K562 (cell line): ENCODE results near the gene ZNF77. TPM values are rescaled to one million over a fixed set of nuclear protein-coding genes. Genes with fewer than 3 reads are reported as not detected.

Source experiments
- ATF7 ChIP-seq: fragments of 450-650 bp; IDR thresholded peaks from 2 replicates; pipeline ENCODE4 v1.7.1; 2014; ENCODE audit warnings: mild to moderate bottlenecking, moderate library complexity
- BRCA1 ChIP-seq, 2 experiments: fragments of 450-650 bp in 1 of 2; sonication (generic) in 1 of 2; formaldehyde crosslinking in 1 of 2; IDR thresholded peaks; 2 replicates each; pipeline versions ENCODE4 v1.5.0 to v1.6.1; 2017 to 2020; ENCODE audit warnings: mild to moderate bottlenecking in 1 of 2, missing genetic modification reagents in 1 of 2
- FOXJ2 ChIP-seq: fragments of 200-800 bp; sonication (Bioruptor generic); IDR thresholded peaks from 2 replicates; pipeline ENCODE4 v1.6.1; 2016; ENCODE audit warnings: missing genetic modification characterization, missing compliant biosample characterization
- FOXM1 ChIP-seq, 2 experiments: fragments of 450-650 bp in 1 of 2; sonication (generic) in 1 of 2; formaldehyde crosslinking in 1 of 2; IDR thresholded peaks; 2 replicates each; pipeline versions ENCODE4 v1.6.1 to v1.9.0; 2017 to 2022; ENCODE audit warnings: low read depth in 2 of 2, mild to moderate bottlenecking in 2 of 2, missing genetic modification reagents in 1 of 2, moderate library complexity in 1 of 2
- GABPB1 ChIP-seq: sonication (generic); formaldehyde crosslinking; IDR thresholded peaks from 2 replicates; pipeline ENCODE4 v1.8.0; 2022; ENCODE audit warnings: mild to moderate bottlenecking, missing genetic modification reagents
- KAT2B ChIP-seq: IDR thresholded peaks from one replicate; pipeline ENCODE4 v1.6.1; 2012; ENCODE audit warnings: low read depth, mild to moderate bottlenecking, control low read depth, inconsistent platforms, low read length, moderate library complexity
- MEIS2 ChIP-seq: fragments of 450-650 bp; IDR thresholded peaks from 2 replicates; pipeline ENCODE4 v1.6.1; 2014; ENCODE audit warnings: mild to moderate bottlenecking; ENCODE audit not compliant: partially characterized antibody
- NEUROD1 ChIP-seq: fragments of 150-350 bp; IDR thresholded peaks from 2 replicates; pipeline ENCODE4 v1.6.1; 2014; ENCODE audit warnings: borderline replicate concordance, low read length, low read depth; ENCODE audit not compliant: partially characterized antibody
- NUFIP1 ChIP-seq: fragments of 450-650 bp; IDR thresholded peaks from 2 replicates; pipeline ENCODE4 v1.6.1; 2018; ENCODE audit not compliant: partially characterized antibody
- SRF ChIP-seq, 2 experiments: fragments of 250-450, 450-650 bp in 1 of 2; sonication (Bioruptor Pico) in 1 of 2; sonication (generic) in 1 of 2; formaldehyde crosslinking; IDR thresholded peaks; 2 replicates each; pipeline versions ENCODE4 v1.5.0 to v1.5.1; 2020 to 2022; ENCODE audit warnings: mild to moderate bottlenecking in 1 of 2, missing genetic modification reagents in 1 of 2
- TAF1 ChIP-seq: IDR thresholded peaks from 2 replicates; pipeline ENCODE4 v1.6.1; 2011; ENCODE audit warnings: mild to moderate bottlenecking, low read length, moderate library complexity; ENCODE audit not compliant: insufficient read depth, control insufficient read depth, severe bottlenecking; ENCODE audit errors: extremely low read depth
- TAF7 ChIP-seq: fragments of 450-650 bp; IDR thresholded peaks from 2 replicates; pipeline ENCODE4 v1.6.1; 2016; ENCODE audit warnings: missing genetic modification characterization, missing compliant biosample characterization
- TBL1XR1 ChIP-seq, 2 experiments: IDR thresholded peaks; 2 replicates each; pipeline ENCODE4 v1.6.1; 2012; ENCODE audit warnings: improper control_type of control experiment in 2 of 2, low read length in 2 of 2, mild to moderate bottlenecking in 1 of 2
- THRB ChIP-seq: fragments of 450-650 bp; formaldehyde crosslinking; conservative IDR thresholded peaks from 2 replicates; pipeline ENCODE4 v1.4.0; 2022; ENCODE audit warnings: mild to moderate bottlenecking, missing genetic modification characterization
- TOE1 ChIP-seq, 2 experiments: fragments of 450-650 bp in 1 of 2; sonication (generic) in 1 of 2; formaldehyde crosslinking in 1 of 2; IDR thresholded peaks; 2 replicates each; pipeline versions ENCODE4 v1.7.1 to v1.8.0; 2016 to 2022; ENCODE audit warnings: borderline replicate concordance in 2 of 2, mild to moderate bottlenecking in 2 of 2, antibody characterized with exemption in 1 of 2, inconsistent platforms in 1 of 2, low read depth in 1 of 2, missing genetic modification reagents in 1 of 2, moderate library complexity in 1 of 2
- YY1 ChIP-seq, 3 experiments: IDR thresholded peaks; 2 replicates each; pipeline ENCODE4 v1.6.1; 2011; ENCODE audit warnings: low read length in 2 of 3, mild to moderate bottlenecking in 2 of 3, moderate library complexity in 2 of 3, borderline replicate concordance in 1 of 3, control low read depth in 1 of 3, low read depth in 1 of 3; ENCODE audit not compliant: insufficient read depth in 3 of 3, insufficient replicate concordance in 2 of 3, control insufficient read depth in 1 of 3, insufficient read length in 1 of 3; ENCODE audit errors: extremely low read depth in 1 of 3
- ZNF512 ChIP-seq: IDR thresholded peaks from 2 replicates; pipeline ENCODE4 v1.6.1; 2016; ENCODE audit warnings: missing genetic modification characterization, missing compliant biosample characterization
- ZNF766 ChIP-seq: fragments of 200-800 bp; sonication (Bioruptor generic); conservative IDR thresholded peaks from 2 replicates; pipeline ENCODE4 v1.6.1; 2016; ENCODE audit warnings: missing genetic modification characterization, missing compliant biosample characterization
- polyA plus RNA-seq, 8 experiments: library from polyadenylated mRNA; depleted of rRNA in 4 of 8; stranded (reverse) in 5 of 8; unstranded in 3 of 8; fragments of >200 nt; fragmentation: Nextera tagmentation in 2 of 8; fragmentation: Illumina TruSeq in 1 of 8; extraction: Ambion mirVana in 2 of 8; extraction: Trizol in 1 of 8; gene quantifications; 2 replicates each; pipeline versions ENCODE4 v1.2.1 to v1.2.3, GENCODE V29; 2011 to 2014; ENCODE audit warnings: inconsistent platforms in 1 of 8, missing spikeins in 1 of 8
- total RNA-seq, 7 experiments: library from RNA; depleted of rRNA in 6 of 7; stranded (reverse); fragments of >200 nt in 6 of 7; fragmentation: Illumina TruSeq in 2 of 7; extraction: Trizol in 2 of 7; gene quantifications; 2 replicates each; pipeline versions ENCODE4 v1.2.1 to v1.2.3, GENCODE V29; 2011 to 2021; ENCODE audit warnings: low replicate concordance in 1 of 7

The ZNF77 gene
- total and polyA plus RNA-seq, 9 of the 15 experiments (the other 6 are each of a cell fraction or from before 2014, with no cell fraction given) = 4.3 to 14.5 (median 7.7) TPM

GRCh38 chr19:2977001-2977745 is 32.4 kb upstream of the ZNF77 start, which contains the start of gene TLE6 (continued):
- no peak for TF ChIP-seq SRF (CRISPR knock-in tag; IDR thresholded peaks at IDR 0.05)
- TF ChIP-seq MEIS2 = peak; percentile 89
- no peak for TF ChIP-seq THRB (CRISPR knock-in tag)
- no peak for TF ChIP-seq BRCA1 (IDR thresholded peaks at IDR 0.05)
- TF ChIP-seq BRCA1 (CRISPR knock-in tag; IDR thresholded peaks at IDR 0.05) = no peak
- TF ChIP-seq ZNF512 (tag) = no peak
- no peak for TF ChIP-seq TAF7 (tag)
- no peak for TF ChIP-seq NUFIP1
- peak; percentile 22 for TF ChIP-seq TAF1
- peak; percentile 38 for TF ChIP-seq FOXM1 (IDR thresholded peaks at IDR 0.05; ENCODE audit: low read depth)
- TF ChIP-seq FOXM1 (CRISPR knock-in tag; IDR thresholded peaks at IDR 0.05; ENCODE audit: low read depth) = 0 out of 2 replicates have a peak, but pooled peaks have one; percentile 38
- TF ChIP-seq TBL1XR1 (IDR thresholded peaks at IDR 0.05; ENCODE audit: low read length in 2 of 2) = no peak
- no peak for TF ChIP-seq KAT2B
- TF ChIP-seq YY1 (IDR thresholded peaks at IDR 0.05; ENCODE audit: borderline replicate concordance in 1 of 3, control insufficient read depth in 1 of 3, extremely low read depth in 1 of 3, insufficient read depth in 3 of 3, insufficient read length in 1 of 3, insufficient replicate concordance in 2 of 3, low read depth in 1 of 3, low read length in 2 of 3) = peak; percentile 14 to 86 (median 79)
- TF ChIP-seq ZNF766 = no peak
- peak; percentile 55; the same call in 1 of the 2 replicates for TF ChIP-seq ATF7
- 0 out of 2 replicates have a peak, but pooled peaks have one; percentile 40 for TF ChIP-seq GABPB1
- TF ChIP-seq NEUROD1 = peak; percentile 22
- no peak for TF ChIP-seq FOXJ2 (tag)
- peak; percentile 56; the same call in 1 of the 2 replicates for TF ChIP-seq TOE1 (IDR thresholded peaks at IDR 0.05; ENCODE audit: borderline replicate concordance)
- no peak for TF ChIP-seq TOE1 (CRISPR knock-in tag; IDR thresholded peaks at IDR 0.05; ENCODE audit: borderline replicate concordance, low read depth)
